Left lung (tissue), 10 donors: ENCODE results near the gene NFE2. TPM values are rescaled to one million over a fixed set of nuclear protein-coding genes. Genes with fewer than 3 reads are reported as not detected.
A peak's percentile ranks its signal among the peaks of the same experiment; 100 is the strongest.

Source experiments
- ATAC-seq: fragments of 200-7000 bp; cut with Tn5 transposase; one replicate; pipeline ENCODE4 v1.9.1; 2020; ENCODE audit warnings: moderate library complexity
- DNase-seq, 4 donors: peaks; one replicate each; pipeline ENCODE4 v3.0.0-alpha.2; 2013 to 2020
- H3K27ac ChIP-seq, 2 donors: fragments of 200-600 bp; sonication (generic) in 1 of 2; one replicate each; pipeline versions ENCODE4 v1.5.0 to v1.8.0; 2020 to 2021
- H3K27me3 ChIP-seq, 2 donors: fragments of 200-600 bp; sonication (generic) in 1 of 2; one replicate each; pipeline versions ENCODE4 v1.5.0 to v1.8.0; 2020 to 2021
- H3K36me3 ChIP-seq, 2 donors: fragments of 200-600 bp; sonication (generic) in 1 of 2; one replicate each; pipeline versions ENCODE4 v1.5.0 to v1.8.0; 2020 to 2021
- H3K4me1 ChIP-seq, 2 donors: fragments of 200-600 bp; one replicate each; pipeline ENCODE4 v1.8.0; 2021
- H3K4me3 ChIP-seq, 2 donors: fragments of 200-600 bp; sonication (generic) in 1 of 2; one replicate each; pipeline versions ENCODE4 v1.5.0 to v1.8.0; 2020 to 2021; ENCODE audit warnings: mild to moderate bottlenecking in 1 of 2
- H3K9me3 ChIP-seq, 2 donors: fragments of 200-600 bp; sonication (generic) in 1 of 2; one replicate each; pipeline versions ENCODE4 v1.5.0 to v1.8.0; 2020 to 2021
- CTCF ChIP-seq, 2 donors: fragments of 200-600 bp; sonication (generic) in 1 of 2; IDR thresholded peaks; one replicate each; pipeline versions ENCODE4 v1.5.0 to v1.8.0; 2021; ENCODE audit warnings: antibody characterized with exemption in 2 of 2
- intact Hi-C, 2 donors: fragments of 100-400 bp; cut with DNase I; formaldehyde crosslinking; loops; one replicate each; pipeline versions ENCODE4 v1.11.2 to v1.14.2; 2022
- microRNA-seq, 2 donors: library from miRNA; unstranded; fragments of <30 nt; microRNA quantifications; one replicate each; pipeline ENCODE4, GENCODE V29; 2019
- polyA plus RNA-seq, 6 donors: library from polyadenylated mRNA; unstranded; fragments of 120-200 nt; gene quantifications; one replicate each; pipeline ENCODE4 v1.2.1, GENCODE V29; 2013; ENCODE audit not compliant: insufficient read length in 6 of 6
- total RNA-seq, 2 donors: library from RNA; stranded (reverse); fragmentation: NEBNext Ultra II Directional; extraction: Animal tissue kit (Norgen Biotek cat#: 25700); gene quantifications; one replicate each; pipeline ENCODE4 v1.2.1, GENCODE V29; 2021
- donor health status: DM: no; HTN: yes; CAD: no.
- donor health status: DM: no; HTN: no; CAD: no.

NFE2 gene
- total and polyA plus RNA-seq, 8 donors = 2.9 to 21.3 (median 5.7) TPM

GRCh38 chr12:54257332-54257731, 43.5 kb downstream of the NFE2 start:
- H3K4me1 ChIP-seq = peaks cover 6 to 42% of the 10 kb centered on the region in 2 donors
- DNase-seq (no peak), ATAC-seq (no peak)
- no peak overlapping the region for H3K4me3 ChIP-seq
- no peak overlapping the region for H3K27ac ChIP-seq
- no peaks in the 10 kb centered on the region for H3K9me3 ChIP-seq
- intact Hi-C loops = no loop called here
- no peaks in the 10 kb centered on the region for H3K27me3 ChIP-seq
- no peak for TF ChIP-seq CTCF (IDR thresholded peaks at IDR 0.05)
- H3K36me3 ChIP-seq = peaks cover 0 to 44% of the 10 kb centered on the region in 2 donors

DNA sequence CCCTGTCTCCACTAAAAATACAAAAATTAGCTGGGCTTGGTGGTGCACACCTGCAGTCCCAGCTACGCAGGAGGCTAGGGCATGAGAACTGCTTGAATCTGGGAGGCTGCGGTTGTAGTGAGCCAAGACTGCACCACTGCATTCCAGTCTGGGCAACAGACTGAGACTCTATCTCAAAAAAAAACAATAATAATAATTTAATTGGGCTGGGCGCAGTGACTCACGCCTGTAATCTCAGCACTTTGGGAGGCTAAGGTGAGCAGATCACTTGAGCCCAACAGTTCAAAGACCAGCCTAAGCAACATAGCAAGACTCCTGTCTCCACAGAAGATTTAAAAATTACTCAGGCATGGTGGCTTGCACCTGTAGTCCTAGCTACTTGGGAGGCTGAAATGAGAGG, 47.6 kb downstream of the NFE2 start:
- DNase-seq (no peak), ATAC-seq (no peak)
- intact Hi-C loops = no loop called here
- Histone ChIP-seq H3K36me3 (peaks cover 0 to 73% of the 10 kb centered on the region in 2 donors), H3K27ac (no peak overlapping the region), H3K9me3 (no peaks in the 10 kb centered on the region), H3K4me3 (no peak overlapping the region), H3K27me3 (no peaks in the 10 kb centered on the region), H3K4me1 (peaks cover 0 to 11% of the 10 kb centered on the region in 2 donors)
- TF ChIP-seq CTCF (IDR thresholded peaks at IDR 0.05) = no peak

- TF ChIP-seq CTCF (IDR thresholded peaks at IDR 0.05) = peak; percentile 38 to 64
- no peak overlapping the region for H3K27ac ChIP-seq
- H3K36me3 ChIP-seq = peaks cover 0 to 81% of the 10 kb centered on the region in 2 donors
- peak in 1 of 4 donors; percentile 23 for DNase-seq
- no peaks in the 10 kb centered on the region for H3K27me3 ChIP-seq
- intact Hi-C loops = no loop called here
- peak; percentile 78 for ATAC-seq
- no peak overlapping the region for H3K4me3 ChIP-seq
- H3K4me1 ChIP-seq = peaks cover 0 to 8% of the 10 kb centered on the region in 2 donors
- H3K9me3 ChIP-seq = no peaks in the 10 kb centered on the region
These were observed 49.0 kb downstream of the NFE2 start for GRCh38 chr12:54251667-54252284.

DNA sequence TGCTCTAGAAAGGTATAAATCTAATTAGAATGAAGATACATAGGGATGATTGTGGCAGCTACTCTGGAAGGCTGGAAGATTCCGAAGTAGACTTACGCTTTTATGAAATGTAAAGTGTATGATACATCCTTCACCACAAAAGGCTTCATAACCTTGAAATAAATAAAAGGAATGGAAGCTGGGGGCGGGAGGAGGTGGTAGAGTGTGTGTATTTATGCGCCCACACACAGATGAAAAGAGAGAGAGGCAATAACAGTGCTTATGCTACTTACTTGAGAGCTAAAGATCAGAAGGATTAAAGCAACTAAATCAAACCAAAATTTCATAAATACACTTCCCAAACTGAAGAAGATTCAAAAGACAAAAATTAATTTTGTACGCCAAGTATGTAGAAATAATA, 51.3 kb downstream of the NFE2 start:
- Histone ChIP-seq H3K9me3 (no peaks in the 10 kb centered on the region), H3K4me3 (no peak overlapping the region), H3K4me1 (peaks cover 0 to 8% of the 10 kb centered on the region in 2 donors), H3K27me3 (no peaks in the 10 kb centered on the region), H3K27ac (no peak overlapping the region), H3K36me3 (peaks cover 0 to 79% of the 10 kb centered on the region in 2 donors)
- DNase-seq (no peak), ATAC-seq (no peak)
- intact Hi-C loops = no loop called here
- no peak for TF ChIP-seq CTCF (IDR thresholded peaks at IDR 0.05)

DNA sequence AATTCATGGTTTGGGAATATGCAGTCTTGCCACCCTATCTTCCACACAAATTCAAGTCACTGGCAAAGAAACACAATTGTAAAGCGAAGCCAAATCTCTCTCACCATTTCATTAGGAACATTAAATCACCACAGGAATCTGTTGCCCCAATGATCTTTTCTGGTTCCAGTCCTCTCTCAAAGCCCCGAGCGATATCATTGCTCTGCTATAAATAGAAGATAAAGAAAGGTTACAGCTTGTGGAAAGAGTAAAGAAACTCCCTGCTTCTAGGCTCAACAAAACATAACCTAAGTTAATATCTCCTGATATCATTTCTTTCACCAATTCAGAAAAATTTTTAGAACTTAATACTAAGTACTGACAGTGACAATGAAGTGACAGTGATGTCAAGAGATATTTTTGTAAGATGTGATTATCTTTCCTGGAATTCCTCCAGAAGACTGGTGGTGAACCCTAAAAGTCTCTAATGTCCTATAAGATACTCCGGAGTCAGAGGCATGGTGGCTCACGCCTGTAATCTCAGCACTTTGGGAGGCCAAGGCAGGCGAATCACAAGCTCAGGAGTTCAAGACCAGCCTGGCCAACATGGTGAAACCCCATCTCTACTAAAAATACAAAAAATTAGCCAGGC, 54.7 kb downstream of the NFE2 start:
- intact Hi-C loops = no loop called here
- Histone ChIP-seq H3K4me3 (no peak overlapping the region), H3K36me3 (peaks cover 0 to 92% of the 10 kb centered on the region in 2 donors), H3K4me1 (no peaks in the 10 kb centered on the region), H3K27me3 (no peaks in the 10 kb centered on the region), H3K9me3 (no peaks in the 10 kb centered on the region), H3K27ac (no peak overlapping the region)
- no peak for ATAC-seq
- TF ChIP-seq CTCF (IDR thresholded peaks at IDR 0.05) = no peak
- DNase-seq = no peak

Small RNAs within 50 kb of the gene (microRNA-seq; reads per million reads assigned to microRNA genes)
- gene MIR148B = 393 to 495 reads per million in 2 donors

Other genes starting within 250 kb of the NFE2 start
- under 1 TPM; 0.68 to 0.99 TPM for gene HOXC4, start 247.2 kb downstream of the NFE2 start, total RNA-seq
- gene HOXC4, start 247.2 kb downstream of the NFE2 start, polyA plus RNA-seq = 1 to 10 TPM; 3.3 to 5.2 (median 4.6) TPM
- 10 to 100 TPM; 28.8 to 32.8 TPM for gene SMUG1, start 112.0 kb downstream of the NFE2 start, total RNA-seq
- 10 to 100 TPM; 30.2 to 33.2 (median 31.8) TPM for gene SMUG1, start 112.0 kb downstream of the NFE2 start, polyA plus RNA-seq
- 10 to 100 TPM; 69.8 to 72.2 TPM for gene CBX5, start 20.9 kb downstream of the NFE2 start, total RNA-seq
- gene CBX5, start 20.9 kb downstream of the NFE2 start, polyA plus RNA-seq = 100 to 1,000 TPM; 105 to 134 (median 114) TPM
- gene HNRNPA1, start 20.3 kb downstream of the NFE2 start, total RNA-seq = 100 to 1,000 TPM; 652 to 783 TPM
- gene HNRNPA1, start 20.3 kb downstream of the NFE2 start, polyA plus RNA-seq = 1,000 to 10,000 TPM; 3,305 to 4,346 (median 3,991) TPM
- 100 to 1,000 TPM; 157 to 184 TPM for gene COPZ1, start 24.1 kb upstream of the NFE2 start, total RNA-seq
- gene COPZ1, start 24.1 kb upstream of the NFE2 start, polyA plus RNA-seq = 100 to 1,000 TPM; 183 to 232 (median 219) TPM
- 10 to 100 TPM in 1 of 2 donors, under 1 TPM in 1; 0.99 to 10.3 TPM for gene GPR84, start 63.5 kb upstream of the NFE2 start, total RNA-seq
- gene GPR84, start 63.5 kb upstream of the NFE2 start, polyA plus RNA-seq = under 1 TPM in 5 of 6 donors, not detected in 1; 0.23 to 0.73 (median 0.39) TPM
- 10 to 100 TPM; 18.1 to 19.0 TPM for gene ZNF385A, start 83.7 kb upstream of the NFE2 start, total RNA-seq
- 10 to 100 TPM in 3 of 6 donors, 1 to 10 TPM in 3; 8.2 to 14.8 (median 9.8) TPM for gene ZNF385A, start 83.7 kb upstream of the NFE2 start, polyA plus RNA-seq
- gene ITGA5, start 118.3 kb upstream of the NFE2 start, total RNA-seq = 100 to 1,000 TPM in 1 of 2 donors, 10 to 100 TPM in 1; 76.4 to 142 TPM
- gene ITGA5, start 118.3 kb upstream of the NFE2 start, polyA plus RNA-seq = 10 to 100 TPM; 56.1 to 75.4 (median 69.5) TPM
- gene GTSF1, start 172.6 kb upstream of the NFE2 start, total RNA-seq = 1 to 10 TPM in 1 of 2 donors, under 1 TPM in 1; 0.47 to 1.4 TPM
- gene GTSF1, start 172.6 kb upstream of the NFE2 start, polyA plus RNA-seq = under 1 TPM in 4 of 6 donors, not detected in 2; 0.13 to 0.91 (median 0.34) TPM
- 10 to 100 TPM; 39.3 to 95.7 TPM for gene NCKAP1L, start 196.7 kb upstream of the NFE2 start, total RNA-seq
- gene NCKAP1L, start 196.7 kb upstream of the NFE2 start, polyA plus RNA-seq = 1 to 10 TPM; 5.1 to 8.4 (median 6.6) TPM
- 1 to 10 TPM; 2.1 to 8.1 TPM for gene PDE1B, start 248.6 kb upstream of the NFE2 start, total RNA-seq
- gene PDE1B, start 248.6 kb upstream of the NFE2 start, polyA plus RNA-seq = 1 to 10 TPM; 3.3 to 4.9 (median 4.6) TPM